Astrocyte of the cerebellum (primary cell): Measurements from ENCODE around the gene DIP2C.

Source experiments
- DNase-seq: peaks from one replicate; pipeline ENCODE4 v3.0.0-alpha.2; 2011; ENCODE audit warnings: low read depth
- H3K4me3 ChIP-seq: 2 replicates; pipeline ENCODE4 v1.5.1; 2011; ENCODE audit warnings: mild to moderate bottlenecking, low read depth, low read length, moderate library complexity
- CTCF ChIP-seq: IDR thresholded peaks from 2 replicates; pipeline ENCODE4 v1.5.1; 2012; ENCODE audit warnings: low read length, low read depth, moderate library complexity, mild to moderate bottlenecking; ENCODE audit errors: missing control alignments
- in situ Hi-C: cut with HindIII; loops from 2 replicates; pipeline ENCODE4 v1.10.0; 2017; ENCODE audit warnings: low sequenced_read_pairs

DIP2C gene

GRCh38 chr10:478471-479245 is 210.8 kb downstream of the DIP2C start:
- in situ Hi-C loops: no loop called here
- no peak for TF ChIP-seq CTCF
- DNase-seq: no peak
- H3K4me3 ChIP-seq: no peak overlapping the region

GRCh38 chr10:477620-478019 is 211.8 kb downstream of the DIP2C start:
- DNase-seq: no peak
- H3K4me3 ChIP-seq: no peak overlapping the region
- no peak for TF ChIP-seq CTCF
- in situ Hi-C loops: no loop called here

DNA sequence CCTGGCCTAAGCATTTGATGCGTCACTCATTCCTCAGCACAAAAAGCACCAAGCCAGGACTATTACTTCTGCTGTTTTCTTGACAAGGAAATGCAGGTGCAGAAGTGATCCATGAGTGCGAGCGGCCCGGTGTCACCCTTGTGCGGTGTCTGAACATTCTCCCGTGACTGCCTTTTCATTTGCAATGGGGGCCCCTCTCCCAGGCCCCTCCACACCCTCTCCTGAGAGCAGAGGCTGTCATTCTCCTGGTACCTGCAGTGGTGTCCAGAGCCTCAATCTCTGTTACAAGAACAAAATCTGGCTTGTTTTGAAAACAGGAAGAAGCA is 213.1 kb downstream of the DIP2C start:
- in situ Hi-C loops: no loop called here
- DNase-seq: no peak
- no peak overlapping the region for H3K4me3 ChIP-seq
- no peak for TF ChIP-seq CTCF

DNA sequence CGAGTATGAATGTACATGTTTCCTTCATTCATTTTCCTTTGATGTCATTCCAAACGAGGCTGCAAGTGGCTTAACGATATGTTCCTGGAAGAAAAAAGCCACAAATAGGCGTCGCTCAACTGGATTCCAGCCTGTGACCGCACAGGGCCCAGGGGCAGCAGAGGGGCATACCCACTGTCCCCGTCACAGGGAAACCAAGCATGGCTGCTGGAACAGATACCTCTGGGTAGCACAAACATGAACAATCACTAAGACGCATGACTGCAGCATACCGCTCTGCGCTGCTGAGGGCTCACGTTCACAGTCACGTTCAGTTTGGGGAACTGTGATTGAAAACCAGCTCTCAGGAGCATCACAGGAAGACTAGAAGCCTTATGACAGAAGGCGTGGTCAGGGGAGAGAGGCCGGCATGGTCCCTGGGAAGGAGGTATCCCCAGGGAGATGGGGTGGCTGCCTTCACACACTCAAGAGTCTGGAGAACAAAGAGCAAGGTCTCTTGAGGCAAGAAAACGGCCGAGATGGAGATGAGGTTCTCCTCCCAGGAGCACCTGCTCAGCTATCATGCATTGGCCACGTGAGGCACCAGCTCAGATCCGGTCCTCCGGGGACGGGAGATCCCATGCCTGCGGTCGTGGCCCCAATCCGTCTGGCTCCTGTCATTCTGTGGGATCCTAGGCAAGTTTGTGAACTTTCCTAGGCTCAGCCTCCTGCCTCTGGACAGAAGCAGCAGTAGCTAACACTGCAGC is 213.6 kb downstream of the DIP2C start:
- in situ Hi-C loops: no loop called here
- DNase-seq: no peak
- no peak overlapping the region for H3K4me3 ChIP-seq
- TF ChIP-seq CTCF: no peak

- DNase-seq: no peak
- in situ Hi-C loops: no loop called here
- no peak for TF ChIP-seq CTCF
- no peak overlapping the region for H3K4me3 ChIP-seq
Observed at GRCh38 chr10:474946-475345, 214.5 kb downstream of the DIP2C start.

- no peak for TF ChIP-seq CTCF
- H3K4me3 ChIP-seq: no peak overlapping the region
- no peak for DNase-seq
- in situ Hi-C loops: no loop called here
Observed at GRCh38 chr10:474406-474805, 215.1 kb downstream of the DIP2C start.
